ENCODE results near the gene SHLD3. TPM values are rescaled to one million over a fixed set of nuclear protein-coding genes. Genes with fewer than 3 reads are reported as not detected.
"Not testable (repeated sequence)": the region's sequence is repeated elsewhere in the genome, so short reads cannot be mapped to it uniquely, and the experiment has no call there.

SHLD3 gene
- total RNA-seq, 2 experiments from 2014 or later = 3.6 to 4.3 TPM

DNA sequence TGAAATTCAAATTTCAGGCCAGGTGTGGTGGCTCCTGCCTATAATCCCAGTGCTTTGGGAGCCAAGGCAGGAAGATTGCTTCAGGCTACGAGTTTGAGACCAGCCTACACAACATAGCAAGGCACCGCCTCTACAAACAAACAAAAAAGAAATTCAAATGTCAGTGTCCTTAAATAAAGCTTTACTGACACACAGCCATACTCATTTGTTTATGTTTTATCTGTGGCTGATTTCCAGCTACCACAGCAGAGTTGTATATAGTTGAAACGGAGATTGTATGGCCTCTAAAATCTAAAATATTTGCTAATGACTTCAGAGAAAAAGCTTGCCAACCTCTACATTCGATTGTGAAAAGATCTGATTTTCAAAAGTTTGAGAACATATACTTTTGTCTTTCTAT is 15.4 kb downstream of the SHLD3 start:
- Mint-ChIP-seq H3K27ac (no peak overlapping the region), H3K9me3 (peaks cover 4% of the 10 kb centered on the region), H3K4me1 (no peaks in the 10 kb centered on the region), H3K4me3 (no peak overlapping the region), H3K27me3 (no peaks in the 10 kb centered on the region), H3K36me3 (ENCODE audit: low read depth) (peaks cover 29% of the 10 kb centered on the region)
- POLR2A ChIA-PET = no interaction called here
- CTCF ChIA-PET = no interaction called here
- DNase-seq = no peak

DNA sequence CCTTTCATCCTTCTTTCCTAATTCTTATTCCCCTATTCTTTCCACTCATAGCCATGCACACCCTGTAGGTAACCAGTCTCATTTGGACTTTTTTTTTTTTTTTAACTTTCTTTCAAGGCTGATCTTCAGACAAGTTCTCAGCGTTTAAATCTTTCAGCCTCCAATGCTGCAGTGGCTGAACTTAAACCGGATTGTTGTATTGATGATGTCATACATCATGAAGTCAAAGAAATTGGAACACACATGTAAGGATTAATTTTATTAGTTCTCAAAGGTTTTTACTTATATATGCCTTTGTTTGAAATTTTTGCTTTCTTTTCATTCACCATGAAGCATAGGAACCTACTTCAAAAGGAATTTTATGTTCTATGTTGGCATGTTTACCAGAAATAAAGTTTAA is 22.1 kb downstream of the SHLD3 start:
- no peak overlapping the region for H3K27ac Mint-ChIP-seq

DNA sequence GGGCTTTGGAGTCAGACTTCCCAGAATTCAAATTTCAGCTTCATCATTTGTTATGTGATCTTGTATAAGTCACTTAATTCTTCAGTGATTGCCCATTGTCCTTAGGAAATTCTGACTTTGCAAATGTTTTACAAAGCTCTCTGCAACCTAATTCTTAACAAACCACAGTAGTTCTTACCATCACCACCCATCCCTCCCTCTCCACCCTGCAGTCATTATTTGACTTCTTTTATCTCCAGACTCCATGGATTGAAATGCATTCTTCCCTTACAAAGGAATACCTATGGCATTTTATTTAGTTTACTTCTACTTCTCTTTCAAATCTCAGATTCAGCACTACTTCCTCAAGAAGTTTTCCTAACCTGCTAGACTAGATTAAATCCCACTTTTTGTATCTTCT is 23.1 kb downstream of the SHLD3 start:
- Mint-ChIP-seq H3K4me3 (no peak overlapping the region), H3K27ac (no peak overlapping the region), H3K9me3 (no peaks in the 10 kb centered on the region), H3K27me3 (no peaks in the 10 kb centered on the region), H3K4me1 (no peaks in the 10 kb centered on the region), H3K36me3 (ENCODE audit: low read depth) (peaks cover 23% of the 10 kb centered on the region)
- DNase-seq = no peak
- ChIA-PET CTCF (no interaction called here), POLR2A (no interaction called here)

More for the DNA sequence above, 22.1 kb downstream of the SHLD3 start:
- peaks cover 23% of the 10 kb centered on the region for H3K36me3 Mint-ChIP-seq (ENCODE audit: low read depth)
- no peak for DNase-seq
- POLR2A ChIA-PET = no interaction called here
- no peaks in the 10 kb centered on the region for H3K27me3 Mint-ChIP-seq
- CTCF ChIA-PET = no interaction called here
- no peaks in the 10 kb centered on the region for H3K4me1 Mint-ChIP-seq
- no peak overlapping the region for H3K4me3 Mint-ChIP-seq
- no peaks in the 10 kb centered on the region for H3K9me3 Mint-ChIP-seq

DNA sequence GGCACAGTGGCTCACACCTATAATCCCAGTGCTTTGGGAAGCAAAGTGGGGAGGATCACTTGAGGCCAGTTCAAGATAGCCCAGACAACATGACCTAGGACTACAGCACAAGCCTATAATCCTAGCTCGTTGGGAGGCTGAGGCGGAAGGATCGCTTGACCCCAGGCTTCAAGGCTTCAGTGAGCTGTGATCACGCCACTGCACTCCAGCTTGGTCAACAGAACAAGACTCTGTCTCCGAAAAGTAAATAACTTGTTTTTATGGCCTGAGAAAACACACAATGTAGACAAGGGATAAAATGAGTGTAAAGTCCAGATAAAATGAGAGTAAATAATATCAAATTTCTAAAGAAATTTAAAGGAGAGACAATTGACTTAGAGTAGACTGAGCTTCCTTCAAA is 26.3 kb downstream of the SHLD3 start:
- Mint-ChIP-seq H3K27ac (no peak overlapping the region), H3K4me1 (no peaks in the 10 kb centered on the region), H3K9me3 (no peaks in the 10 kb centered on the region), H3K27me3 (no peaks in the 10 kb centered on the region), H3K4me3 (no peak overlapping the region), H3K36me3 (ENCODE audit: low read depth) (peaks cover 22% of the 10 kb centered on the region)
- no peak for DNase-seq
- ChIA-PET CTCF (interaction anchor here (0.7 to 1.4 kb wide), 2 partner anchors 21 to 40 kb away, joined by 3 read pairs; no protein-coding TSS in a partner anchor), POLR2A (interaction anchor here (0.5 to 1.3 kb wide), 2 partner anchors 8 to 10 kb away, joined by 3 read pairs; no protein-coding TSS in a partner anchor)

DNA sequence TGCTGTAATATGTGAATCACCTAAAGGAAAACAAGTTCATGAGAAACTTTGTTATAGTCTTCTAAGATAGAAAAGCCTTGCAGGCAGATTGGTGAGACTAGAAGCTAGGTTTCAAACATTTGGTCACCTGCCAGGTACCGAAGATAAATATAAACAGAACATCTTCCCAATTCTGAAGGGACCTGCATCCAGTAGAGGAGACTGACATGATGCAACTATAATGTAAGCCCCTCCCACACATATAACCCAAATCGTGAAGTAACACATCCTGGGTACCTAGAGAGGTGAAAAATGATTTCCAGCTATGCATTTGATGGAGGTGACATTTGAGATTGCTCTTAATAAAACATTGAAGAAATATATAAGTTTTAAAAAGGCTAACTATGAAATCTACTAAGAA is 29.9 kb downstream of the SHLD3 start:
- Mint-ChIP-seq H3K4me3 (no peak overlapping the region), H3K27me3 (no peaks in the 10 kb centered on the region), H3K36me3 (ENCODE audit: low read depth) (peaks cover 19% of the 10 kb centered on the region), H3K4me1 (no peaks in the 10 kb centered on the region), H3K9me3 (no peaks in the 10 kb centered on the region), H3K27ac (no peak overlapping the region)
- DNase-seq = no peak
- ChIA-PET POLR2A (no interaction called here), CTCF (no interaction called here)

DNA sequence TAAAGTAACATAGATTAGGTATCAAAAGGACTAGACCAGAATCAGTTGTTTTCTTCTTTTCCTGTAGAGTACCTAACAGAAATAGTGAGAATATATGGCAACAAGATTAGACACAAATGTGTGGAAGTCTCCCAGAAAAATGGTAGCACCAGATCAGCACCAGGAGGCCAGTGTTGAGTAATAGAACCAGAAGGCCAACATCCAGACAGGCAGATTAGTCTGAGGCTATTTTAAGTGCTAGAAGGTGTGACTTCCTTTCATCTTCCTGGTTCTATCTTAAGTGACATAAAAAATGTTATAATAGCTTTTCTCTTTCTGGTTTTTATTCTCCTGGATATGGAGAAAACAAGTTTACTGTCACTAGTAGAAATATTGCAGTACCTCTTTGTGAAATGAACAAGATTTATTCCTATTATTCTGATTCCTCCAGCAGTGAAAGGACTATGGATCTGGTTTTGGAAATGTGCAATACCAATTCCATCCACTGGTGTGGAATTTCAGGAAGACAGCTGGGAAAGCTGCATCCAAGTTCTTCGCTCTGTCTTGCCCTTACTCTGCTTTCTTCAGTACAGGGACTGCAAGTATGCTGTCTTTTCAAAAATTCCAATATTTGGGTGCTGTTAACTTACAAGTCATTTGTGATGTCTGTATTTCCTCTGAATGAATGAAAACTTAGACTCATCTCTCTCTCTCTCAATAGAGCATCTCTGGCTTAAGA is 39.1 kb downstream of the SHLD3 start:
- Mint-ChIP-seq H3K36me3 (ENCODE audit: low read depth) (peaks cover 31% of the 10 kb centered on the region), H3K27me3 (no peaks in the 10 kb centered on the region), H3K27ac (no peak overlapping the region), H3K9me3 (no peaks in the 10 kb centered on the region), H3K4me1 (peaks cover 2% of the 10 kb centered on the region), H3K4me3 (no peak overlapping the region)
- no peak for DNase-seq
- ChIA-PET CTCF (no interaction called here), POLR2A (no interaction called here)

DNA sequence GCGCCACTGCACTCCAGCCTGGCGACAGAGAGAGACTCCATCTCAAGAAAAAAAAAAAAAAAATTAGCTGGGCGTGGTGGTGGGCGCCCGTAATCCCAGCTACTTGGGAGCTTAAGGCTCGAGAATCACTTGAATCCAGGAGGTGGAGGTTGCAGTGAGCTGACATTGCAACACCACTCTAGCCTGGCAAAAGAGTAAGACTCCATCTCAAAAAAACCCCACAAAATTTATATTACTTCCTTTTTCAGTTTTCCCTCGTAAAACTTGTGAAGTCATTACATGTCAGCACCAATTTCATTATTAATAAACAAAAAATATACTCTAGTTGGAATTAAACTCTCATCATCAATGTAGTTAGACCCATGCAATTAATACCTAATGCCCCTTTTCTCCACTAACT is 43.9 kb downstream of the SHLD3 start:
- CTCF ChIA-PET = no interaction called here
- Mint-ChIP-seq H3K4me3 (no peak overlapping the region), H3K9me3 (no peaks in the 10 kb centered on the region), H3K27me3 (no peaks in the 10 kb centered on the region), H3K36me3 (ENCODE audit: low read depth) (peaks cover 14% of the 10 kb centered on the region), H3K4me1 (peaks cover under 1% of the 10 kb centered on the region), H3K27ac (no peak overlapping the region)
- no peak for DNase-seq
- POLR2A ChIA-PET = no interaction called here

DNA sequence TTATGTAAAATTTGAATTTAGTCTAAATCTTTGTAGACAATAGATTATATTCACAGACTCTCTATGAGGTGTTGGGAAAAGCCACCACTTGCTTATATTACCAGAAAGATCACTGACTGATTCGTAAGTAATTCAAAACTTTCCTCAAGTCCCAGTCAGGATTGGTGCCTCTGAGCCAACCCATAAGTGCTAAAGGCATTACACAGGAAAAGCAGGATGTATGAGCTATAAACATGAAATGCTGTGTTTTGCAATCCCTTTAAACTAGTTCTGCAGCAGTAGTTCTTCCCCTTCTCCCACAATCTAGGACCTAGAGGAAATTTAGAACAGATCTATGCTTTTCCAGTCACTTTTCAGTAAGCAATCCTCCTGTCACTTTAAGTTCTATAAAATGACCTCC is 48.0 kb downstream of the SHLD3 start:
- Mint-ChIP-seq H3K27ac (no peak overlapping the region), H3K4me3 (no peak overlapping the region), H3K36me3 (ENCODE audit: low read depth) (peaks cover 32% of the 10 kb centered on the region), H3K4me1 (no peaks in the 10 kb centered on the region), H3K27me3 (no peaks in the 10 kb centered on the region), H3K9me3 (no peaks in the 10 kb centered on the region)
- no peak for DNase-seq
- ChIA-PET POLR2A (no interaction called here), CTCF (interaction anchor here (1.6 kb wide), 1 partner anchor 22 kb away, joined by 3 read pairs; no protein-coding TSS in a partner anchor)

DNA sequence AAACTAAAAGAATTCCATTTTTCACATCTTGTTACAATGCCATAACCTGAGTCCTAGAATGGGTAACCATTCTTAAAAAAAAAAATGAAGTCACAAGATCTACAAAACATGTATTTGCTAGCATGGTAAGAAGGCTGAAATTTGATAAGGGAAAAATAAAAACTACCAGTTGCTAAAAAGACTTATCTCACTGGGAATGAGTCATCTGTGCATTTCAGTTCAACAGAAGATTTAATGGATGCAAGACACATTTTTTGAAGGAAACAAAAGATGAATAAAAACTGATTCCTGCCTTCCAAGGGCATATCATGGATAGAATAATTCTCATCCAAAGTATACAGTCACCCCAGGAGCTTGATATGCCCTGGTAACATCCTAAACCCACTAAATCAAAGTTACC is 49.9 kb downstream of the SHLD3 start:
- DNase-seq = no peak
- no peaks in the 10 kb centered on the region for H3K27me3 Mint-ChIP-seq
- no peak overlapping the region for H3K27ac Mint-ChIP-seq
- no peaks in the 10 kb centered on the region for H3K9me3 Mint-ChIP-seq
- H3K4me1 Mint-ChIP-seq = no peaks in the 10 kb centered on the region
- no peak overlapping the region for H3K4me3 Mint-ChIP-seq
- H3K36me3 Mint-ChIP-seq (ENCODE audit: low read depth) = peaks cover 51% of the 10 kb centered on the region
- CTCF ChIA-PET = no interaction called here
- POLR2A ChIA-PET = no interaction called here

DNA sequence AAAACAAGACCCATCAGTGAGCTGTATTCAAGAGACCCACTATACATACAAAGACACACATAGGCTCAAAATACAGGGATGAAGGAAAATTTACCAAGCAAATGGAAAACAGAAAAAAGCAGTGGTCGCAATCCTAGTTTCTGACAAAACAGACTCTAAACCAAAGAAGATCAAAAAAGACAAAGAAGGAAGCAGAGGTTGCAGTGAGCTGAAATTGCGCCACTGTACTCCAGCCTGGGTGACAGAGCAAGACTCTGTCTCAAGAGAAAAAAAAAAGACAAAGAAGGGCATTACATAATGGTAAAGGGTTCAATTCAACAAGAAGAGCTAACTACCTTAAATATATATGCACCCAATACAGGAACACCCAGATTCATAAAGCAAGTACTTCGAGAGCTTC is 51.2 kb downstream of the SHLD3 start:
- H3K27me3 Mint-ChIP-seq, CTCF ChIA-PET, H3K4me1 Mint-ChIP-seq, DNase-seq, H3K27ac Mint-ChIP-seq, H3K9me3 Mint-ChIP-seq, H3K4me3 Mint-ChIP-seq, POLR2A ChIA-PET: not testable (repeated sequence)
- peaks cover 63% of the 10 kb centered on the region for H3K36me3 Mint-ChIP-seq (ENCODE audit: low read depth)

Other genes with a start within 250 kb of the SHLD3 start
- gene ADAMTS6, start 143.1 kb upstream of the SHLD3 start, total RNA-seq = 1 to 10 TPM; 1.6 to 1.7 TPM
- 10 to 100 TPM; 86.0 to 88.7 TPM for gene CENPK, start 61.9 kb upstream of the SHLD3 start, total RNA-seq
- 10 to 100 TPM; 46.7 to 50.0 TPM for gene PPWD1, start 61.7 kb upstream of the SHLD3 start, total RNA-seq
- 10 to 100 TPM; 10.2 to 10.6 TPM for gene TRIM23, start 694 bp upstream of the SHLD3 start, total RNA-seq
- 10 to 100 TPM; 21.2 to 23.3 TPM for gene TRAPPC13, start within 50 bp of the SHLD3 start, total RNA-seq
- 10 to 100 TPM; 19.7 to 23.0 TPM for gene SGTB, start 97.1 kb downstream of the SHLD3 start, total RNA-seq
- 1 to 10 TPM; 7.6 to 8.0 TPM for gene NLN, start 97.2 kb downstream of the SHLD3 start, total RNA-seq

Data from activated CD4-positive, alpha-beta memory T cell treated with anti-CD3 and anti-CD28 coated beads, Interleukin-2, amount 10 ng/mL, durations not matched to agents 7 days and 5 days (primary cell).